GM12891 (cell line): ENCODE data around the gene DHX35.

Experiments used
- POLR2A ChIP-seq: IDR thresholded peaks from 2 replicates; pipeline ENCODE4 v1.6.1; 2011; ENCODE audit warnings: low read depth, low read length, control low read depth
- TAF1 ChIP-seq: IDR thresholded peaks from 2 replicates; pipeline ENCODE4 v1.6.1; 2011; ENCODE audit warnings: low read depth, low read length, control low read depth

DNA sequence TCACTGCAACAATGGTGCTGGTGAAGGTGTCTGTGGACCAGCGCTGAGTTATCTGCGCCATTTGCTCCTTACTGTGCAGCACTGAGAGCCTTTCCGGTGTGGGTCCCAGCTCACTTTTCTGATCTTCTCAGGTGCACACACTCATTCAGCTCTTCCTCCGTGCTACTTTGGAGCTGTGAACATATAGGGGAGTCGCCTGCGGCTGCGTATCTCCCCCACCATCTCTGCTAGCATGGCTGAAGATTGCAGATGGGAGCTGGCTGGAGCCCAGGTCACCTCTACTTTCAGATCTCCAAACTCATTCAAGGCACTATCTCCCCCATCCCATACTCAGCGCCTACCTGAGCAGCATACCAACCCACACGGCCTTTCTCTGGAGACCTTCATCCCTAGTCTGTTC lies 96.9 kb downstream of the DHX35 start:
- TF ChIP-seq POLR2A (no peak), TAF1 (no peak)
